Cardiac muscle cell (in vitro differentiated cells and primary cell): ENCODE measurements around the gene PLD6. TPM values are rescaled to one million over a fixed set of nuclear protein-coding genes. Genes with fewer than 3 reads are reported as not detected.

ENCODE experiments used
- DNase-seq, 2 donors: peaks; one replicate each; pipeline versions ENCODE4 v3.0.0 to v3.0.0-alpha.2; 2010 to 2017; ENCODE audit warnings: low read depth in 1 of 2, low spot score in 1 of 2
- H3K27ac ChIP-seq: fragments of 200-600 bp; sonication (generic); 2 replicates; pipeline ENCODE4 v1.5.1; 2016
- H3K27me3 ChIP-seq: fragments of 200-600 bp; sonication (generic); 2 replicates; pipeline ENCODE4 v1.6.0; 2016; ENCODE audit warnings: control low read depth
- H3K36me3 ChIP-seq: fragments of 200-600 bp; sonication (generic); 2 replicates; pipeline ENCODE4 v1.5.1; 2016; ENCODE audit warnings: control low read depth
- H3K4me1 ChIP-seq: fragments of 200-600 bp; sonication (generic); 2 replicates; pipeline ENCODE4 v1.8.1; 2017; ENCODE audit warnings: low read depth, mild to moderate bottlenecking, mixed run types
- H3K4me3 ChIP-seq: fragments of 200-600 bp; sonication (generic); 2 replicates; pipeline ENCODE4 v1.5.1; 2016; ENCODE audit warnings: mild to moderate bottlenecking
- H3K9me3 ChIP-seq: fragments of 200-600 bp; sonication (generic); 2 replicates; pipeline ENCODE4 v1.5.1; 2017; ENCODE audit warnings: low read depth, mild to moderate bottlenecking, control low read depth
- polyA plus RNA-seq: library from polyadenylated mRNA; unstranded; fragments of >200 nt; fragmentation: Nextera tagmentation; extraction: Ambion mirVana; gene quantifications from 2 replicates; pipeline ENCODE4 v1.2.1, GENCODE V29; 2016
- total RNA-seq: library from RNA; depleted of rRNA; stranded (reverse); fragments of >200 nt; gene quantifications from 2 replicates; pipeline ENCODE4 v1.2.3, GENCODE V29; 2016
- TF ChIP-seq, protein P1 (sequence below): IDR thresholded peaks from 2 replicates; pipeline ENCODE4 v1.5.1; 2012; ENCODE audit warnings: low read depth, mild to moderate bottlenecking, low read length

PLD6 gene
- total and polyA plus RNA-seq, 2 experiments from 2014 or later, result 0.51 to 1.1 TPM

DNA sequence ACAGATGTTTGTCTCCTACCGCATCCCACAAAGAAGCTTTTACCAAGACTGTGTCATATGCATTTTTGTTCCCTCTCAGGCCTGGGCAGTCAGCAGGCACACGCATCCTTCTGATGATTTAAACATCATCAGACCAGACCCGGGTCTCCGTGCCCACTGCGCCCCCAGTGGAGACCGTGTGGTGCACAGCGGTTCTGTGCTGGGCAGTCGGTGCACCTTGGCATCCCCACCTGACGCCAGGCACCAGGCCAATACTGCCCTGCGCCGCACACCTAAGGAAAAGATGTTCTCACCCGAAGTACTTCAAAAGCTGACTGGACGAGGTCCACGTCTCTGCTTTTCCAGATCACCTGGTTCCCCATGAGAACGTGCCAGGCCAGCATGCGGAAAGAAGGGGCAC, 10.6 kb upstream of the PLD6 start:
- peaks cover 38% of the 10 kb centered on the region for H3K36me3 ChIP-seq
- TF ChIP-seq, protein P1, sequence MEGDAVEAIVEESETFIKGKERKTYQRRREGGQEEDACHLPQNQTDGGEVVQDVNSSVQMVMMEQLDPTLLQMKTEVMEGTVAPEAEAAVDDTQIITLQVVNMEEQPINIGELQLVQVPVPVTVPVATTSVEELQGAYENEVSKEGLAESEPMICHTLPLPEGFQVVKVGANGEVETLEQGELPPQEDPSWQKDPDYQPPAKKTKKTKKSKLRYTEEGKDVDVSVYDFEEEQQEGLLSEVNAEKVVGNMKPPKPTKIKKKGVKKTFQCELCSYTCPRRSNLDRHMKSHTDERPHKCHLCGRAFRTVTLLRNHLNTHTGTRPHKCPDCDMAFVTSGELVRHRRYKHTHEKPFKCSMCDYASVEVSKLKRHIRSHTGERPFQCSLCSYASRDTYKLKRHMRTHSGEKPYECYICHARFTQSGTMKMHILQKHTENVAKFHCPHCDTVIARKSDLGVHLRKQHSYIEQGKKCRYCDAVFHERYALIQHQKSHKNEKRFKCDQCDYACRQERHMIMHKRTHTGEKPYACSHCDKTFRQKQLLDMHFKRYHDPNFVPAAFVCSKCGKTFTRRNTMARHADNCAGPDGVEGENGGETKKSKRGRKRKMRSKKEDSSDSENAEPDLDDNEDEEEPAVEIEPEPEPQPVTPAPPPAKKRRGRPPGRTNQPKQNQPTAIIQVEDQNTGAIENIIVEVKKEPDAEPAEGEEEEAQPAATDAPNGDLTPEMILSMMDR, result no peak

DNA sequence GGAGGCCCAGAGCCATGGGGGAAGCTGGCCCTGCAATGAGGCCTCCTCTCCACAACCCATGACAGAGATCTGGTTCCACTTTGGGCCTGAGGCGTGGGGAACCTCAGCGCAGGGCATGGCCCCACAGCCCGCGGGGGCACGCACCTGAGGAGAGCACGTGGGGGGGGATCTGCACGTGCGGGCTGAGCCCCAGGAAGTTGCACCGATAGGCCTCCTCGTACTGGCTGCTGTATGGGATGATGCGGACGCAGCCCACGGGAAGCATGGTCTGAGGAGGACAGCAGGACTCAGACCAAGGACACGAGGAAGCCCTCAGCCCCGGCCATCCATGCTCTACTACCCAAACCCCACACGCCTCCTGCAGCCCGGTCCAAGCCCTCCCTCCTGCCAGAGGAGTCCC, 10.1 kb upstream of the PLD6 start:
- H3K4me3 ChIP-seq, result no peak overlapping the region
- no peak for DNase-seq
- H3K27ac ChIP-seq, result no peak overlapping the region
- no peaks in the 10 kb centered on the region for H3K27me3 ChIP-seq
- TF ChIP-seq, protein P1, result no peak
- peaks cover 35% of the 10 kb centered on the region for H3K36me3 ChIP-seq
- H3K9me3 ChIP-seq, result no peaks in the 10 kb centered on the region
- H3K4me1 ChIP-seq, result no peaks in the 10 kb centered on the region

More for the DNA sequence above, 10.6 kb upstream of the PLD6 start:
- H3K27ac ChIP-seq, result no peak overlapping the region
- H3K27me3 ChIP-seq, result no peaks in the 10 kb centered on the region
- DNase-seq, result no peak
- no peaks in the 10 kb centered on the region for H3K9me3 ChIP-seq
- H3K4me3 ChIP-seq, result no peak overlapping the region
- no peaks in the 10 kb centered on the region for H3K4me1 ChIP-seq

DNA sequence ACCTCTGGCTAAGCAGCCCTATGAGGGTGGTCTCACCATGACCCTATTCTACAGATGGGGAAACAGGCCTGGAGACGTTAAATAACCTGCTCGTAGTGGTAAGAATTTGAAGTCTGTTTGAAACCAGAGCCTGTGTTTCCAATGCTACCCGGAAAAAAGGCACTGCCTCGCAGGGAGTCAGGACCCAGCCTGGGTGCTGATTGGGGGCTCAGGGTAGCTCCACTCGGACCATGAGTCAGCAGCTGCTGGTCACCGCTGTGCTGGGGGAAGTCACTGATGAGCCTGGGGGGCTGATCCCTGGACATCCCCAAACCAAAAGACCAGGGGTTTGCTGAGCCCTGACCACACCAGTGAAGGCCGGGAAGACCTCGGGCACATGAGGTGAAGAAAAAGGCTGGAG, 9.4 kb upstream of the PLD6 start:
- Histone ChIP-seq H3K27ac (no peak overlapping the region), H3K9me3 (no peaks in the 10 kb centered on the region), H3K27me3 (no peaks in the 10 kb centered on the region), H3K4me3 (no peak overlapping the region), H3K36me3 (peaks cover 32% of the 10 kb centered on the region), H3K4me1 (no peaks in the 10 kb centered on the region)
- TF ChIP-seq, protein P1, result no peak
- DNase-seq, result no peak

DNA sequence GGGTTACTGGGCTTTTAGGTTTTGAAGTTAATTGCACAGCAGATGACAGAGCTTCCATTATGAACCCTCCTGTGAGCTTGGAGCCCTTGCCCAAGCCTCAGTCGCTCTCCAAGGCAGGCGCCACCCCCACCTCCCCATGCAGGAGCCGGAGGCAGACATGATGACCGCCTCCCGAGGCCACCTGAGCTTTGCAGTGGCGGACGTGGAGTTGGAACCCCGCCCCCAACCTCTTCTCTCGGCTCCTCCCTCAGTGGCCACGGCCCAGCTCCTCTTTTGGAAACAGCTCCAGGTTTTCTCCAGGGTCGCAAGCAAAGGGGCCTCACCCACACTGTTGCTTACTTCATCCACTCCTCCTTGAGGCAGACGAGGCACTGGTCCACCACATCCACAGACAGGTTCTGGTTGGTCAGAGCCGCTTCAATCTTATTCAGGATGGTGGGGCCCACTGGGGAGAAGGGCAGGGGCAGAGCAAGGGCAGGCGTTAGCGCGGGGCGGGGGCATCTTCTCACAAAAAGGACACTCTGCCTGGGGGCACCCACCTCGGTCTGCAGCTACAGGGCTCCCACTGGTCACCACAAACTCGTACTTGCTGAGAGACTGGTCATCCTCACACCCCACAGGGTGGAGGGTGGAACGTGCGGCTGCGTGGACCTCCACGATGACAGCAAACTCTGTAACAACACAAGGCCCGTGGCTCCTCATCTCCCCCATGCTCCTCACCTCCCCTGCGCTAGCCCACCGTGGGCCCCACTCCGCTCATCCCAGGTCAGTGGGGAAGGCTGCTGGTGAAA, 8.7 kb upstream of the PLD6 start:
- Histone ChIP-seq H3K4me3 (no peak overlapping the region), H3K27me3 (no peaks in the 10 kb centered on the region), H3K36me3 (peaks cover 32% of the 10 kb centered on the region), H3K4me1 (no peaks in the 10 kb centered on the region), H3K27ac (no peak overlapping the region), H3K9me3 (no peaks in the 10 kb centered on the region)
- DNase-seq, result no peak
- TF ChIP-seq, protein P1, result no peak

DNA sequence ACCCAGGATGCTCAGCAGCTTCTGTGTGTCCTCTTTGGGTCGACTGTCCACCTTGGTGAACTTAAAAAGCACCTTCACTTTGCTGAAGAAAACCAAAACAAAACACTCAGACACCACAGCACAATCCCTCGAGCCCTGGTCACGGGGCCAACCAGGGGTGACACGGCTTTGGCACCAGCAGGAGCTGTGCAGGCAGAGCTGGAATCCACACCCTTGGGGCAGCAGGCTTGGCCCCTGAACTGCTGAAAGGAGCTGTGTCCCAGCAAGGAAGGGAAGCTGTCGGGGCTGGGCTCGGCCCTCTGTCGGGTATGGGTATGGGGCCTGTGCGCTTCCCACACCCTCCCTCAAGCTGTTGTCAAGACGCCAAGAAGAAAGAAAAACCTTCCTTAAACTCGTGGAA, 7.6 kb upstream of the PLD6 start:
- DNase-seq, result no peak
- Histone ChIP-seq H3K27me3 (no peaks in the 10 kb centered on the region), H3K4me3 (no peak overlapping the region), H3K9me3 (no peaks in the 10 kb centered on the region), H3K27ac (no peak overlapping the region), H3K36me3 (peaks cover 29% of the 10 kb centered on the region), H3K4me1 (no peaks in the 10 kb centered on the region)
- TF ChIP-seq, protein P1, result no peak
